OCI-LY7 (cell line): ENCODE measurements around the gene BCL7A. TPM values are rescaled to one million over a fixed set of nuclear protein-coding genes. Genes with fewer than 3 reads are reported as not detected.

Source experiments
- BruUV-seq: library from RNA; stranded (reverse); fragments of 400-500 nt; replicated peaks from 2 replicates; lab custom pipeline; 2021; lab: Mats Ljungman, UMichigan
- CTCF ChIA-PET: fragments of 300-600 bp; sonication (Branson Sonifier 250); formaldehyde crosslinking; loops from one replicate; lab custom pipeline; 2022; ENCODE audit warnings: antibody characterized with exemption; ENCODE audit not compliant: unreplicated experiment; lab: Charles Lee
- POLR2A ChIA-PET: fragments of 300-600 bp; sonication (Branson Sonifier 250); formaldehyde crosslinking; loops from one replicate; lab custom pipeline; 2022; ENCODE audit warnings: antibody characterized with exemption; lab: Charles Lee
- DNase-seq: peaks from one replicate; pipeline ENCODE4 v3.0.0-alpha.2; 2015; ENCODE audit warnings: low spot score
- H2AFZ ChIP-seq: fragments of 200-600 bp; sonication (generic), shearing (Covaris generic); 2 replicates; pipeline ENCODE4 v1.6.1; 2014; ENCODE audit warnings: mild to moderate bottlenecking, antibody characterized with exemption, low read length, moderate library complexity
- H3K27ac ChIP-seq: fragments of 200-600 bp; sonication (generic); 2 replicates; pipeline ENCODE4 v1.5.1; 2014; ENCODE audit warnings: mixed run types, low read depth, mild to moderate bottlenecking, moderate library complexity, low read length, inconsistent platforms; ENCODE audit not compliant: poor library complexity, severe bottlenecking
- H3K36me3 ChIP-seq: fragments of 200-600 bp; sonication (generic); 2 replicates; pipeline ENCODE4 v1.6.1; 2014; ENCODE audit warnings: mild to moderate bottlenecking, antibody characterized with exemption, low read length, moderate library complexity, mixed read lengths; ENCODE audit not compliant: insufficient read depth
- H3K4me1 ChIP-seq: fragments of 200-600 bp; sonication (generic); 2 replicates; pipeline ENCODE4 v1.5.1; 2014; ENCODE audit warnings: mild to moderate bottlenecking, low read length; ENCODE audit not compliant: insufficient read depth, poor library complexity, severe bottlenecking
- H3K4me2 ChIP-seq: fragments of 200-600 bp; sonication (generic); 2 replicates; pipeline ENCODE4 v1.6.1; 2014; ENCODE audit warnings: mild to moderate bottlenecking, low read length
- H3K4me3 ChIP-seq: fragments of 200-600 bp; sonication (generic); 2 replicates; pipeline ENCODE4 v1.5.1; 2014; ENCODE audit warnings: mild to moderate bottlenecking, low read depth, low read length; ENCODE audit not compliant: poor library complexity, severe bottlenecking
- H3K79me2 ChIP-seq: fragments of 200-600 bp; sonication (generic); 2 replicates; pipeline ENCODE4 v1.6.1; 2016; ENCODE audit warnings: low read depth, mild to moderate bottlenecking, low read length, moderate library complexity, mixed read lengths; ENCODE audit not compliant: insufficient read depth
- H3K9me2 ChIP-seq: fragments of 200-600 bp; sonication (generic); 2 replicates; pipeline ENCODE4 v1.6.1; 2016; ENCODE audit warnings: mild to moderate bottlenecking, low read length, mixed read lengths; ENCODE audit not compliant: insufficient read depth
- H3K9me3 ChIP-seq: fragments of 200-600 bp; sonication (generic); 2 replicates; pipeline ENCODE4 v1.6.1; 2014; ENCODE audit warnings: mild to moderate bottlenecking, mixed run types, low read length, mixed read lengths
- H4K20me1 ChIP-seq: fragments of 200-600 bp; sonication (generic); 2 replicates; pipeline ENCODE4 v1.6.1; 2014; ENCODE audit warnings: mild to moderate bottlenecking, antibody characterized with exemption, low read length, moderate library complexity, mixed read lengths; ENCODE audit not compliant: insufficient read depth
- CTCF ChIP-seq: fragments of 200-600 bp; sonication (generic); conservative IDR thresholded peaks from 2 replicates; pipeline ENCODE4 v1.5.1; 2014; ENCODE audit warnings: mild to moderate bottlenecking, antibody characterized with exemption, low read length, moderate library complexity, mixed read lengths
- EZH2phosphoT487 ChIP-seq: fragments of 200-600 bp; sonication (generic); IDR thresholded peaks from 2 replicates; pipeline ENCODE4 v1.6.1; 2018; ENCODE audit warnings: low read depth, borderline replicate concordance, mild to moderate bottlenecking, mixed run types, antibody characterized with exemption, low read length, moderate library complexity, mixed read lengths
- intact Hi-C: fragments of 100-400 bp; cut with micrococcal nuclease; formaldehyde crosslinking; loops from one replicate; pipeline ENCODE4 v1.10.0; 2022; ENCODE audit not compliant: unreplicated experiment
- total RNA-seq, 2 experiments: library from RNA; depleted of rRNA in 1 of 2; stranded (reverse); fragments of >200 nt in 1 of 2; shearing (Covaris generic) in 1 of 2; gene quantifications; 2 replicates each; pipeline ENCODE4 v1.2.3, GENCODE V29; 2014 to 2022

The BCL7A gene
- total RNA-seq, 2 experiments from 2014 or later, result 76.2 to 84.7 TPM

- POLR2A ChIA-PET, result interaction anchor here (1.0 to 7.6 kb wide), 4 partner anchors 15 to 230 kb away, joined by 4 to 332 read pairs (median 12); partner anchors contain the start of gene RHOF
- peaks cover 11% of the 10 kb centered on the region; the same call in 1 of the 2 replicates for H3K9me3 ChIP-seq
- H3K79me2 ChIP-seq, result peaks cover 89% of the 10 kb centered on the region
- H4K20me1 ChIP-seq, result no peaks in the 10 kb centered on the region
- H3K4me3 ChIP-seq, result peak overlapping the region; percentile 95
- peak overlapping the region; percentile 87 for H3K4me2 ChIP-seq
- DNase-seq, result peak; percentile 62
- CTCF ChIA-PET, result interaction anchor here (0.9 kb wide), 1 partner anchor 10 kb away, joined by 3 read pairs; no protein-coding TSS in a partner anchor
- no peaks in the 10 kb centered on the region for H3K9me2 ChIP-seq
- BruUV-seq, result TSS peak; percentile 66
- intact Hi-C loops, result loop anchor here (1.0 kb wide), 1 partner anchor 19 kb away; no protein-coding TSS in a partner anchor
- TF ChIP-seq CTCF (no peak), EZH2phosphoT487 (no peak)
- peaks cover 45% of the 10 kb centered on the region for H3K36me3 ChIP-seq
- H3K27ac ChIP-seq, result peak overlapping the region; percentile 94
- H3K4me1 ChIP-seq, result peaks cover 72% of the 10 kb centered on the region
- H2AFZ ChIP-seq, result no peak overlapping the region
These were observed 1.9 kb downstream of the BCL7A start for GRCh38 chr12:122023339-122024131.

- POLR2A ChIA-PET, result interaction anchor here (0.5 to 7.6 kb wide), 6 partner anchors 15 to 445 kb away, joined by 3 to 332 read pairs (median 8); partner anchors contain the start of gene RHOF
- intact Hi-C loops, result loop anchor here (1.0 kb wide), 1 partner anchor 20 kb away; no protein-coding TSS in a partner anchor
- Histone ChIP-seq H4K20me1 (no peaks in the 10 kb centered on the region), H3K9me3 (peaks cover 4% of the 10 kb centered on the region; the same call in 1 of the 2 replicates), H3K4me2 (peak overlapping the region; percentile 87), H3K36me3 (peaks cover 38% of the 10 kb centered on the region), H3K27ac (peak overlapping the region; percentile 94), H3K9me2 (no peaks in the 10 kb centered on the region), H3K4me1 (peaks cover 72% of the 10 kb centered on the region), H2AFZ (no peak overlapping the region), H3K4me3 (peak overlapping the region; percentile 95), H3K79me2 (peaks cover 89% of the 10 kb centered on the region)
- peak; percentile 84 for DNase-seq
- TF ChIP-seq CTCF (no peak), EZH2phosphoT487 (no peak)
- CTCF ChIA-PET, result no interaction called here
- TSS peak; percentile 56 for BruUV-seq
These were observed 2.6 kb downstream of the BCL7A start for GRCh38 chr12:122024132-122024785.
